Colon (tissue), 2 donors: ENCODE data around the gene GSTM3.
"Not testable (repeated sequence)": the region's sequence is repeated elsewhere in the genome, so short reads cannot be mapped to it uniquely, and the experiment has no call there.

ENCODE experiments used
- FAIRE-seq: peaks from 2 replicates; lab custom pipeline; 2012; peaks lifted over from hg19 to GRCh38; lab: Jason Lieb, UNC
- donor health status: control.
- donor health status: control.

GSTM3 gene

DNA sequence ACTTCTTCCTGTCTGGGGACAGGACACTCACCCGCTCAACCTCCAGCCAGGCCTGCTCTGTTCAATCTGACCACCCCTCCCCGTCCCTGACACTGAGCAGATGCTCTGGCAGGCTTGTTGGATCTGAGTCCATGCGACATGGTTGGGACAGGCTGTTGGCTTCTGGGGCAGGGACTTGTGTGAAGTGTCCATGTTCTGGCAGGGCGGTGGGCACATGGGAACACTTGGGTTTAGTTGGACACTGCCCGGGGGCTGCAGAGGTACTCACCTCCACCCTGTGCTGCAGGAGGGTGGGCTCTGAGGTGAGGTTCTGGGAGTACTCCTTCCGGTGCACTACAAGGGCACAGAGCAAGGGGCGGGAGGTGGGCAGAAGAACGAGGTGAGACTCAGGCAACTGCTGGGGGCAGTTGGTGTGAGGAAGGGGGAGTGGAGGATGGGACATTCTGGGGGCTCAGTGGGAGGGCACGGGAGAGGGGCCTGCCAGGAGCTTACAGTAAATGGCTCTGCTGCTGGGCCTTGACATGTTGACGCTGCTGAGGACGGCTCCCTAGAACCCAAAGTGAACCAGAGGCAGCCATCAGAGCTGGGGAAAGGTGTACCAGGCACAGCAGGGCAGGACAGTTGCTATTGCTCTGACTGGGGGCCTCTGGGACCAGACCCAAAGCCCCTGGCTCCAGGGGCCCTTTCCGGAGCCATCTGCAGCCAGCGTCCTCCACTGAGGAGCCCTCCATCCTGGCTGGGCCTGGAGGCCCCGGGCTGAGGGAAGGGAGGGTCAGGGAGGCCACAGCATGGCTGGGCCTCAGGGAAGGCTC is 20.6 kb upstream of the GSTM3 start:
- no peak for FAIRE-seq

DNA sequence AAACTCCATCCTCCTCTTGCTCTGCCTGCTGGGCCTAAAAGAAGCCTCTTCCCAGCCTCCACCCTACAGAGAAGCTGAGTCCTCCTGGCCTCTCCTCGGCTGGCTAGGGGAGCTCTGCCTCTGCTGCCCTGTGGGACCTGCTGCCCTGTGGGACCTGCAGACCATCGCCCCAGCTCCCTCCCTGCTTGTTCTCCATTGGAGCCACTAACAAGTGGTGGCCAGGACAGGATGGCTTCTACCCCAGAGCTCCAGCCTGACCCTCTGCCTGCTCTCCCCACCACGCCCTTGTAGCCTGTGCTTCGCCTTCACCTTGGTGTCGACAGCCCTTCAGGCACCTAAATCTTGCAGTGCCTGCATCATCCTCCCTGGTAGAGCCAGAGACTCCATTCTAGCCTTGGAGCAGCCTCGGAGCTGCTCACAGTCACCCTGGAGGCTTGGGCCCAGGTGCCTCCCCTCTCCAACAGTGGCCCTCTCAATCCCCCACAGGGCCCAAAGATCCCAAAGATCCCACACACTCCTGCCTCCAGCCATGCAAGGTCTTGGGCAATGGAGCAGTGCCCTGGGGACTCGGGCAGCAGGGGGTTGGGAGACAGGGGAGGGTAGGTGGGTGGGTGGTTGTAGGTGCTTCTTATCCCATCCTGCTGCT is 19.9 kb upstream of the GSTM3 start:
- FAIRE-seq: no peak

DNA sequence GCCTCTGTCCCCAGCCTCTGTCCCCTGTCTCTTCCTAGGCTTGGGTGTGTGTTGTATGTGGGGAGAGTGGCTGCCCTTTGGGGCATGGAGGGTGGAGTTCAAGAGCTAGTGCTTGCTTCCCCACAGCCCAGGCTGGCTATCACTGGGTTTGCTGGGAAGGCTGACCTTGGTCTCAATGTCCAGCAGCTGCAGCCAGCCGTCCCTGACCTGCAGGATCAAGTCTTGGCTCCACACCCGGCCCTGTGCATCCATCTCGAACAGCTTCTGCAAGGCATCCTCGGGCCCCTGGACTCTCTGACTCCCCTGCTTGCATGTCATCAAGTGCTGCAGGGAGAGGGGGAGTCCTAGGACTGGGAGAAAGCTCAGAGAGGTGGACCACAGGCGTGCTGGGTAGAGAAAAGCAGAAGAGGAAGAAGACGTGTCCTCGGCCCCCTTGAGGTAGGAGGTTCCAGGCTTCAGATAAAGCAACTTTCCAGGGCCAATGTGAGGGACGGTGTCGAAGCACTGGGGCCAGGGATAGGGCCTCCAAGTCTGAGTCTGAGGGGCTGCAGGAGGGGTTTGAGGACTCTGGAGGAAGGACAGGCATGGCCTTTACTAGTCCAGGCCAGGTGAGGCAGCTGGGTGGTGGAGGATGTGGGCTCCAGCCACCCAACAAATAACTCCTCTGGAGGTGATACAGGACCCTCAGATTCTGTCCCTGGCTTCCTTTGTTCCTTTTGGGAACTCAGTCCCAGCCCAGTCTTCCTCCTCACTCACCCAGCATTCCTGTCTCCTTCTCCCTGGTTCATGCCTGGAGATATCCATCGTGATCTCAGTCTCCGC is 18.9 kb upstream of the GSTM3 start:
- no peak for FAIRE-seq

DNA sequence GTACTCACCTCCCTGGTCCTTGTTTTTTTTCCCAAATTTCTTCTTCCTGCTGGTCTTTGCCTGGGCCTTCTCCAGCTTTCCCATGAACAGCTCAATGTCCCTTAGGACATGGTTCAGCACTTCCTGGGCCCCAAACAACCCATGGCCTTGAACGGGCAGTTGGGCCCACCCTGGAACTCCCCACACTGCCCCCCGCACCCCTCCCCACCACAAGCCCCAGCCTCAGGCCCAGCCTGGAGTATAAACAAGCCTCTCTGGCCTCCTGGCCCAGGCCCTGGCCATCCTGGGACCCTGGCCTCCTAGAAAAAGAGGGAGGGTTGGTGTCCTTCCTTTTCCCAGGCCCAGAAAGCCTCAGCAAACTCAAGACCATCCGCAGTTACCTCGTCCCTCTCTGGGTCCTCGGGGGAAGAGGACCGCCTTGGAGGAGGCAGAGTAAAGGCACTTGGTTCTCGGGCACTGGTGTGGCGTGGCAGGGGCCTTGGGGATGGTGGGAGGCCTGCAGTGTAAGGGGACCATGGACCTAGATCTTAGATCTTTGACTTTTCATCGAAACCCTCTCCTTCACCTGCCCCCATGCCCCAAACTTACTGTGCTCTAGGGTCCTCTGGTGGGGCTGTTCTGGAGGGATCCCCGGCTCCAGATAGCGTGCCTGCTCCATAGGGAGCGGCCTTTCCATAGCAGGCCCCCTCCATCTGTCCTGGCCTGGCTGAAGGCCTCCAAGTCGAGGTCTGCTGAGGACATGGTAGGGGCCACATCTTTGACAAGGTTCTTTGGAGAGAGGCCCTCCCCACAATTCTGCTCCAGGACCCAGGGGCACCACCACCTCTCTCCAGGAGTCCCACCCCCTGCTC is 17.3 kb upstream of the GSTM3 start:
- FAIRE-seq: no peak

DNA sequence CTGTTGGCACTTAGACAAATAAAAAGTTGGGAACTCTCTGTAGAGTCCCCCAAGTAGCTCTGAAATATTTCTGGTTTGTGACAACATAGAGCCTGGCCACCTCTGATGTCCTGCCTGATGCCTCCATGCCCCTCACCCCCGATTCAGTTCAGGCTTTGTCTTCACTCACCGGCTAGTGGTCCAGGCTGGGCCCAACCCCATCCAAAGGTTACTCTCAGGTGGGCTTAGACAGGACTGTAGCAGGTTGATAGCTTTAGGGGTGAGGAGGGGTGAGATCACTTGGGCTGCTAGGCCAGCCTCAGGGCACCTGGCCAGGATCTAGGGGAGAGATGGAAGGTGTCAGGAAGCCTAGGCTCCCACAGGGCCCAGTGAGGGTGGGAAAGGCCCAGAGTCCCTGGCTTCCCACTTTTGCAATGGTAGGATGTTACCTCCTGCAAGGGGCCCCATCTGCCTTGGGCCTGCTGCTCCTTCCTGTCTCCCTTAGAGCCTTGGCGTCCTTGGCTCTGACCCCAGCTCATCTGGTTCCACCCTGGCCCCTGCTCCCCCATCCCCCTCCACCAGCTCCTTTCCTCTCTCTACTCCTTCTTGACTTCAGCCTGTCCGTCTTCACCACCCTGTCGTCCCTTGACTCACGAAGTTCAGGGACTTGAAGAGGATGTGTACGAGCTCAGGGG is 16.1 kb upstream of the GSTM3 start:
- no peak for FAIRE-seq

DNA sequence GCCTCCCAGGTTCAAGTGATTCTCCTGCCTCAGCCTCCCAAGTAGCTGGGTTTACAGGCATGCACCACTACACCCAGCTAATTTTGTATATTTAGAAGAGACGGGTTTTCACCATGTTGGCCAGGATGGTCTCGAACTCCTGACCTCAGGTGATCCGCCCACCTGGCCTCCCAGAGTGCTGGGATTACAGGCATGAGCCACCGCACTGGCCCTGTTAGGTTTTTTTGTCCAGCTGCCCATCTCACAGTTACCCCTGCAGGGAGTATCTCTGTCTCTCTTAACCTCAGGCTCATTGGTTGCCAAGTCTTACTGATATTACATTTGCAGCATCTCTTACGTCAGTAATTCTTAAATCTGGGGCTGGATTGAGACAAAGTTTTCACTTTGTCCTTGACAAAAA is 15.5 kb upstream of the GSTM3 start:
- FAIRE-seq: not testable (repeated sequence)

DNA sequence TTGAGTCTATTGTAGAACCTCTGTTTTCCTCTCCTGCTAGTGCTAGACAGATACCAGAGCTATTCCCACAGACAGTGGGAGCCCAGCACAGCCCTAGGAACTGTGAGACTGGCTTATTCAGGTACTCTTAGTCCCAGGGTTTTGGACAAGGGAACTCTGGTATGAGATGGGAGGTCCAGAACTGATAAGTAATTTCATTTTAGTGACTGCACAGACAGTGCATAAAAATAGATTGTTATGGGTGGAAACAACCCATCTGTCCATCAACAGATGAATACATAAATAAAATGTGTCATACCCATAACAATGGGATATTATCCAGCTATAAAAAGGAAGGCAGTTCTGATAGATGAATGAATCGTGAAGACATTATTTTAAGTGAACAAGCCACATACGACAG is 13.9 kb upstream of the GSTM3 start:
- FAIRE-seq: no peak

DNA sequence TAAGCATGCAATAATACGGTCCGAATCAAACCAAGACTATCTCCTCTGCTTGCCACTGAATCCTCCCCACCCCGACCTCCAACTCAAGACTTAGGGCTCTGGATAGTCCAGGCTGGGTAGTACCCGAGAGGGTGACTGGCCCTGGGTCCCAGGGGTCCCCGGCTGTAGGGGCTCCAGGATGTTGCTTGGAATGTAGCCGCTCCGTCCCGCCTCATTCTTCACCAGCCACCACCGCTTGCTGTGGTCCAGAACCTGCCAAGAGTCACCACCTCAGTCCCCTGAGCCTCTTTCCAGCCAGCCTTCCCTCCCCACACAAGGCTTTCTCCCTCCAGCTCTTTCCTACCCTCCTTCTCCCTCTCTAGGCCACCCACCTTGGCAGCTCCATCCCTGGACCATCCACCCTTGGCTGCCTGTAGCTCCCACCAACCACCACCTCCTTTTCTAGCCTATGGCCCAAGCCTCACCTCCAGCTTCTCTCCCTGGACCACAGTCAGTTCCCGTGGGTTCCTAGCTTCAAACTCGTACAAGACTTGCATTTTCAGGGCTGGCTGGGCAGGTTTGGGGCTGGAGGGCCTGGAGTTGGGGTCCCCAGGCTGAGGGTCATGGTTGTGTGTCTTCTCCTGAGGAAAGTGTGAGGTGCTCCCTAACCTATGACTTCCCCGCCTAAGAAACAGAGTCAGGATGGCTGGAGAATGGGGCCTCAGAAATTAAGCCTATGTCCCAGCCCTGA is 10.9 kb upstream of the GSTM3 start:
- FAIRE-seq: no peak

DNA sequence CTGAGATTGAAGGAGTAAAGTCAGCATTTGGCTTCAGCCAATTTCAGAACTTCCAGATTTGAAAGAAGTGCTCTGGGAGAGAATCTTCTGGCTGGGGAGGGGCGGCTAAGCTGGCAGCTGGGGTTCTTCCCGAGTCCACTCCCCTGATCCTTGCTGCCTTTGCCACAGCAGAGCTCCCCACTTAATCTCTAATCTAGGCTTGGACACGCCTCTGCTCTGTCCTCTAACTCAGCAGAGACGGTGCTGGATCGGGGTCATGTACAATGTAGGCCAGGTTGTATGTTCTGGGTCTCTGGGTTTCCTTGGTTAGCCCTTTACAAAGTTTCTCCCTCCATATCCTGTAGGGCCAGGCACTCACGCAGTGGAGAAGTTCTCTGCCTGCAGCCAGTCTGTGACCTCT is 10.1 kb upstream of the GSTM3 start:
- no peak for FAIRE-seq

DNA sequence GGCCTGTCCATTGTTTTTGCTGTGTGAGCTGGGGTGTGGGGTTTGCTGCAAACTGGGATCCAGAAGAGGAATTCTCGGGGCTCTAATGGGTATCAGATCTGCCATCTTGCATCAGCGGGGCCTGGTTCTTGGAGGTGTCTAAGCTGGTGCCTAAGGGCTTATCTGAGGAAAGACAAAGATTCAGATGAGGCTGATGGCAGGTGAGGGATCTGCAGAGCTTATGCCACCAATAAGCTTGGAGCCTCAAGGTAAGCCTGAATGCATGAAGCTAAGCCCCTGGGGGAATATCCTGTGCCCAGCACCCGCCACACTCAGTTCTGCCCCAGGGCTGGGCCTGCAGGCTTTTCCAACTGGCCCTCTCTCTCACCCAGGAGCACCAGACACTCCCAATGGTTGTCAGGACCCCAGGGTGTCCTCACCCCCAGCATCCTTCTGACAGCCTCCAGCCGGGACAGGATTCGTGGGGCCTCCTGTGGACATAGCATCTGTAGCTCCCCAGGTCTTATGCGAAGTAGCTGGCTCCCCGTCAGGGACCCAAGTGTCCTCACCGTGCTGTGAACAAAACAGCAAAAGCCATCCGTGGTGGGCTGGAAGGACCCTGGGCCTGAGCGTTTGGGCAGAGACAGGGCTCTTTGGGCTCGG is 9.5 kb upstream of the GSTM3 start:
- no peak for FAIRE-seq

DNA sequence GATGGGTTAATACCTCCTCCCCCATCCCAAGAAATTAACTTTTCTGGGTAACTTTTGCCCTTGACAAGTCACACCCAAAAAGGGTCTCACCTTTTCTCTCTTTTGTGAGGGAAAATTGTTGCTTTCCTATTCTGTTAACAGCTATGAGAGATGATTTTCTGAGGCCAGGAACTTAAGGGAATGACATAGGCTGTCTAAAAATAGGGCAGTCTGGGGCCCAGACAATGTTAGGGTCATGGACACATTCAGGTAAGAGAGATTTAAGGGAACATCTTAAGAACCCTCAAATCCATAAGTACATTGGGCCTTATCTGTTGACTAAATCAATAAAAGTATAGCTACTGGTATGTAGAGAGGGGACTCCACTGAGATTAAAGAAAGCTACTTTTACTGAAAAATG is 8.4 kb upstream of the GSTM3 start:
- FAIRE-seq: no peak

DNA sequence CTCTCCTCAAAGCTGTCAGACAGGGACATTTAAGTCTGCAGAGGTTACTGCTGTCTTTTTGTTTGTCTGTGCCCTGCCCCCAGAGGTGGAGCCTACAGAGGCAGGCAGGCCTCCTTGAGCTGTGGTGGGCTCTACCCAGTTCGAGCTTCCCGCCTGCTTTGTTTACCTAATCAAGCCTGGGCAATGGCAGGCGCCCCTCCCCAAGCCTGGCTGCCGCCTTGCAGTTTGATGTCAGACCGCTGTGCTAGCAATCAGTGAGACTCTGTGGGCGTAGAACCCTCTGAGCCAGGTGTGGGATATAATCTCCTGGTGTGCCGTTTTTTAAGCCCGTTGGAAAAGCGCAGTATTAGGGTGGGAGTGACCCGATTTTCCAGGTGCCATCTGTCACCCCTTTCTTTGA is 7.5 kb upstream of the GSTM3 start:
- not testable (repeated sequence) for FAIRE-seq

DNA sequence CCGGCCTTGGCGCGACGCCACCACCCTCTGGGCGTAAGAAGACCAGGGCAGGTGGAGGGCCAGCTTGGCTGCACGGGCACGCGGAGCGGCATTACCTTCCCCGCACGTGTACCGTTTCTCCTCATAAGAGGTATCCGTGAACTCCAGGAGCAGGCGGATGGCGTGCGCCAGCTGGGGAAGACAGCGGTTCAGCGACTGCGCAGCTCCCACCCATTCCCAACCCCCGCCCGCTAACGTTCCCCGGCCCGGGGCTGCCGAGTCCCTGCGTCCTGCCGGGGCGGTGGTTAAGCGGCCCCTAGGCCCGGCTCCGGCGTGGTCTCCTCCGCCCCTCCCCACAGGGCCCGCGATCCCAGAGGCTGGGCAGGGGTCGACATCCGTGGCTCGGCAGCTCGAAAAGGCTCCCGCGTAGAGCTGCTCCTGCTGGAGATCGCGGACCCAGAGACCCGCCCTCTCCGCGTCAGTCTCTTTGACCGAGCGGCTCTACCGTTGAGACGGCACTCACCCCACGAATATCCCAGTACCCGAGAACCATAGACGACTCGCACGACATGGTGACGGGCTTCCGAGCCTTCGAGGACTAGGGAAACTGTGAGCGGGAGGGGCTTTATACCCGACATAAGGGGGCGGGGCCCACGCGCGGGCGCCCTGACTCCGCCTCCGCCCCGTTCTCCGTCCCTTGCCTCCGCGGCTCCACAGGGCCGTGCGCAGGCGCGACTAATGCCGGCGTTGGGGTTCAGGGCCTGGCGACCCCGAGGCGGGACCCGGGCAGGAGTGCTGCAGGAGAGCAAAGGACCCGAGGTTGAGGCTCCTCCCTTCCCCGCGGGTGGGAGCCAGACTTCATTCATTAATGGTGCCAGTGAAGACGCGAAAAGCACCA is 862 bp downstream of the GSTM3 start:
- FAIRE-seq: no peak

DNA sequence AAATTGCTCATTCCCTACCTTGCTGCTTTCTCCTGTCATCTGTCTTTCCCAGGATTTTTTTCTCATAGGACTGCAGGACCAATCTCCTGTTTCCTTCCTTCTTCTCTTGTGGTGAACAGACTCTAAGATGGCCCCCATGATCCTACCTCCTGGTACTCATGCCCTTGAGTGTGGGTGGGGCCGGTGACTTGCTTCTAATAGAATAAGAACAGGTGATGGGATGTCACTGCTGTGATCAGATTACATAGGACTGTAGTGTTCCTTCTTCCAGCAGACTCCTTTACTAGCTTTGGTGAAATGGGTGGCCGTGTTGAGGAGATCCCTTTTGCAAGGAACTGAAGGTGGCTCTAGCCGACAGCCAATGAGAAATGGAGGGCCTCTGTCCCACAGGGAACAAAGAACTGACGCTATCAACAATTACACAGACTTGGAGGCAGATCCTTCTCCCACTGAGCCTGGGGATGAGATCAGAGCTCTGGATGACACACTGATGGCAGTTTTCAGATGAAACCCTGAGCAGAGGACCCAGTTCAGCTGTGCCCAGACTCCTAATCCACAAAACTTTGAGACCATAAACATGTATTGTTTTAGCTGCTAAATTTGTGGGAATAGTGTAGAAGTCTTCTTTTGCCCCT is 7.5 kb downstream of the GSTM3 start:
- no peak for FAIRE-seq

DNA sequence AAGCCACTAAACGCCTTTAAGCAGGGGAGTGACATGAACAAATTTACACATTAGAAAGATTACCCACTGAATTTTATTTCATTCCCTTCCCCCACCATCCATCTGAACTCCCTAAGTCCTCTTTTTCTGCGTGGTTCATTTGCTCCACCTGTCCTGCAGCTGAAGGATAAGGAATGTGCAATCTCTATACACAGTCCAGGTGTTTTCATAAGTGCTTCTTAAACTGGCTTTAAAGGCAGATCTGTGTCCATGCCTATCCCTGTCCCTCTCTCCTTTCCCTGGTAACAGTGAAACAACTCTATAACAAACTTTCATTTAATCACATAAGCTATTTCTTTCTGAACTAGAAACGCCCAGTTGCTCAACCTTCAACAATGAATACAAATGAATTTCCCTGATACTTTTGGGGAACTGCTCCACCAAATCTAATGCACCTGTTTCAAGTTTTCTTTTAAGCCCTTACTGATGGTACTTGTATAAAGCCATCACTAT is 8.4 kb downstream of the GSTM3 start:
- no peak for FAIRE-seq

DNA sequence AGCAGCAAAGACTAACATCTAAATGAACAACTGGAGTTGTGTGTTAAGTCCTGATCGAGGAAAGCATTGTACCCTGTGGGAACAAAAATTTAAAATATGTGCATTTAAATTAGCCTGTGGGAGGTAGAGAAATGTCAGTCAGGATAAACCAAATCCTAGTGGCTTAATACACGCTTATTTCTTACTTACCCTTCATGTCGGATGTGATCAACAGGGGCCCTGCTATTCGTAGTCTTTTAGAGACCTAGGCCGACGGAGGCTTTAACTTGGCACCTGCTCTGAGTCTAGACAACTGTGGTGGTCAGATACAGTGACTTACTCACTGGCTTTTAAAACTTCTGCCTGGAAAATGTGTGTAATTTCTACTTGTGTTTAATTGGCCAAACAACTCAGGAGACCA is 10.2 kb downstream of the GSTM3 start:
- no peak for FAIRE-seq

DNA sequence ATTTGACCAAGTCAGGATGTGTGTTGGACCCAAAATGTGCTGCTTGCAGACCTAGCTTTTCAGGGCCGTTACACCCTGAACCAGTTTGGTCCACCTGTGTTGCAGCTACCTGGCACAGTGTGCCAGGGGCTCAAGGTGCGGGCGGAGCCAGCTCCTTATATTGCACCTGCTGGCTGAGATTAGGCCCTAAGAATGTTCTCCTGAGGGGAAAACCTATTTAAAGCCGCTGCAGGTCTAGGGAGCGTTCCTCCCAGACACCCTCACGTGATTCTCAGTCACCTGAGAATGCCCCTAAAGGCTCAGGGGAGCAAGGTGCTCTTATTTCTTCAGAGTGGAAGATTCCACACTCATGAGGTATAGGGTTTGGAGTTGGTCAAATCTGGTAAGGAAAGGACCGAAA is 12.0 kb downstream of the GSTM3 start:
- FAIRE-seq: no peak

DNA sequence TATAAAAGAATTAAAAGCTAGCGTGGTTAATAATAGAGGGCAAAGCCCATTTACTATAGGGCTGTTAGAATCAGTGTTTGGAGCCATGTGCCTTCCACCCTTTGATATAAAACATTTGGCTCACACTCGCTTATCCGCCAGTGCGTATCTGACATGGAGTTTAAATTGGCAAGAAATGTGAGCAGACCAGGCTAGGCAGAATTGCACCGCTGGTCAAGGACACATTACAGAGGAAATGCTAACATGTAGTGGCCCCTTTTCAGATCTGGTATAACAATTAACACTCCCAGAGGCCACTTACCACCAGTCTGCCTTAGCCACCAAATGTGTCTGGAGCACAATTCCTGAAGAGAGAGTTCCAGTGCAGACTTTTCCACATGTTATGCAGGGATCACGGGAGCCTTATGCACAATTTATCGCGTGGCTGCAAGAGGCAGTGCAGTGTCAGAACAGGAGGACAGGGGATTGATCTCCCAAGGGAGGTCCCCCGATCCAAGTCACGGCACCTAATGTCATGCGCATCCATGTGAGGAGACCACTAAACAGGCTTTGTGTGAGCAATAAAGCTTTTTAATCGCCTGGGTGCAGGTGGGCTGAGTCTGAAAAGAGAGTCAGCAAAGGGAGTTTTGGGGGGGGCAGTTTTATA is 14.0 kb downstream of the GSTM3 start:
- no peak for FAIRE-seq
